NT2/D1 (cell line): ENCODE measurements around the gene CREB3.

Experiments used
- SUZ12 ChIP-seq: IDR thresholded peaks from 2 replicates; pipeline ENCODE4 v1.6.1; 2011; ENCODE audit not compliant: insufficient read length, insufficient read depth; ENCODE audit errors: extremely low read depth
- YY1 ChIP-seq: IDR thresholded peaks from 2 replicates; pipeline ENCODE4 v1.6.1; 2011; ENCODE audit not compliant: insufficient read length, insufficient read depth

- TF ChIP-seq SUZ12 (no peak), YY1 (no peak)
These were observed 16.5 kb downstream of the CREB3 start, which contains the start of the genes GBA2 and RGP1 for GRCh38 chr9:35748858-35749514.
